Measurements from ENCODE around the gene ZNF765. TPM values are rescaled to one million over a fixed set of nuclear protein-coding genes. Genes with fewer than 3 reads are reported as not detected.
"Not testable (repeated sequence)": the region's sequence is repeated elsewhere in the genome, so short reads cannot be mapped to it uniquely, and the experiment has no call there.

Gene ZNF765
- total and polyA plus RNA-seq, 2 experiments from 2014 or later, result 10.3 to 33.4 TPM

GRCh38 chr19:53389978-53390377 lies 5.0 kb upstream of the ZNF765 start:
- Histone ChIP-seq H3F3A (replicated peaks; ENCODE audit: low read depth) (peaks cover 7% of the 10 kb centered on the region), H3K36me3 (ENCODE audit: insufficient read depth) (peaks cover 15% of the 10 kb centered on the region), H3K4me2 (peak overlapping the region; percentile 79), H4K20me1 (replicated peaks; ENCODE audit: insufficient read depth) (no peaks in the 10 kb centered on the region; the same call in 1 of the 2 replicates), H3K79me2 (replicated peaks; ENCODE audit: insufficient read depth) (no peaks in the 10 kb centered on the region), H2AFZ (no peak overlapping the region), H3K27ac (ENCODE audit: low read depth) (peak overlapping the region; percentile 78), H3K9me2 (ENCODE audit: insufficient read depth) (peaks cover 3% of the 10 kb centered on the region; the same call in 1 of the 2 replicates), H3K4me1 (ENCODE audit: insufficient read depth) (peaks cover 36% of the 10 kb centered on the region), H3K4me3 (peak overlapping the region; percentile 53), H3K27me3 (ENCODE audit: insufficient read depth) (no peaks in the 10 kb centered on the region)
- peak; percentile 68 for ATAC-seq
- Mint-ChIP-seq H3K27me3 (ENCODE audit: insufficient read depth, low read depth, poor library complexity) (peaks cover 17% of the 10 kb centered on the region), H3K9me3 (peaks cover 7% of the 10 kb centered on the region), H3K27ac (no peak overlapping the region), H3K4me1 (peaks cover 19% of the 10 kb centered on the region), H3K36me3 (ENCODE audit: low read depth) (peaks cover 23% of the 10 kb centered on the region), H3K4me3 (peak overlapping the region; percentile 9; the same call in 1 of the 3 replicates)
- TF ChIP-seq POLR2AphosphoS5 (IDR thresholded peaks at IDR 0.05; ENCODE audit: low read depth), result peak; percentile 91
- no peak for TF ChIP-seq CTCF (conservative IDR thresholded peaks at IDR 0.05; ENCODE audit: low read depth in 2 of 2)
- peak; percentile 98 for DNase-seq (ENCODE audit: low spot score)

GRCh38 chr19:53394522-53394973 lies 401 bp upstream of the ZNF765 start:
- TF ChIP-seq ETS1 (IDR thresholded peaks at IDR 0.05), result peak; percentile 27; the same call in 1 of the 2 replicates
- TF ChIP-seq ZNF462 (CRISPR knock-in tag; IDR thresholded peaks at IDR 0.05), result no peak

GRCh38 chr19:53395840-53396524 lies 1.0 kb downstream of the ZNF765 start:
- peaks cover 30% of the 10 kb centered on the region for H3K4me1 ChIP-seq (ENCODE audit: insufficient read depth)
- H3K9me2 ChIP-seq (ENCODE audit: insufficient read depth); H4K20me1 ChIP-seq (replicated peaks; ENCODE audit: insufficient read depth); H2AFZ ChIP-seq; H3K27ac ChIP-seq (ENCODE audit: low read depth); H3K27me3 ChIP-seq (ENCODE audit: insufficient read depth); H3F3A ChIP-seq (replicated peaks; ENCODE audit: low read depth); H3K9me3 Mint-ChIP-seq; H3K27ac Mint-ChIP-seq: not testable (repeated sequence)
- peak; percentile 7; the same call in 2 of the 3 replicates for ATAC-seq
- peaks cover 25% of the 10 kb centered on the region for H3K4me1 Mint-ChIP-seq
- H3K4me3 Mint-ChIP-seq, result peak overlapping the region; percentile 98
- H3K4me3 ChIP-seq, result peak overlapping the region; percentile 97
- H3K4me2 ChIP-seq, result peak overlapping the region; percentile 100
- H3K36me3 ChIP-seq (ENCODE audit: insufficient read depth), result peaks cover 11% of the 10 kb centered on the region; the same call in 1 of the 2 replicates
- peaks cover 20% of the 10 kb centered on the region for H3K27me3 Mint-ChIP-seq (ENCODE audit: insufficient read depth, low read depth, poor library complexity)
- peaks cover 17% of the 10 kb centered on the region for H3K36me3 Mint-ChIP-seq (ENCODE audit: low read depth)
- H3K79me2 ChIP-seq (replicated peaks; ENCODE audit: insufficient read depth), result peaks cover 15% of the 10 kb centered on the region
- DNase-seq (ENCODE audit: low spot score), result peak; percentile 51

More at GRCh38 chr19:53394522-53394973, 401 bp upstream of the ZNF765 start:
- Histone ChIP-seq H3K4me3 (peak overlapping the region; percentile 97), H3K79me2 (replicated peaks; ENCODE audit: insufficient read depth) (peaks cover 15% of the 10 kb centered on the region), H2AFZ (peak overlapping the region; percentile 29), H3K4me1 (ENCODE audit: insufficient read depth) (peaks cover 39% of the 10 kb centered on the region), H3K27ac (ENCODE audit: low read depth) (peak overlapping the region; percentile 89), H4K20me1 (replicated peaks; ENCODE audit: insufficient read depth) (peaks cover 9% of the 10 kb centered on the region; the same call in 1 of the 2 replicates), H3K36me3 (ENCODE audit: insufficient read depth) (peaks cover 6% of the 10 kb centered on the region; the same call in 1 of the 2 replicates), H3F3A (replicated peaks; ENCODE audit: low read depth) (peaks cover 3% of the 10 kb centered on the region; the same call in 1 of the 2 replicates), H3K4me2 (peak overlapping the region; percentile 100), H3K9me2 (ENCODE audit: insufficient read depth) (peaks cover 3% of the 10 kb centered on the region; the same call in 1 of the 2 replicates), H3K27me3 (ENCODE audit: insufficient read depth) (no peaks in the 10 kb centered on the region)
- Mint-ChIP-seq H3K27ac (peak overlapping the region; percentile 88), H3K36me3 (ENCODE audit: low read depth) (peaks cover 7% of the 10 kb centered on the region), H3K9me3 (no peaks in the 10 kb centered on the region), H3K4me3 (peak overlapping the region; percentile 98), H3K27me3 (ENCODE audit: insufficient read depth, low read depth, poor library complexity) (peaks cover 21% of the 10 kb centered on the region), H3K4me1 (peaks cover 29% of the 10 kb centered on the region)
- ATAC-seq (peak; percentile 47), DNase-seq (ENCODE audit: low spot score) (peak; percentile 84)
